ENCODE results near the gene SUMO2.

GRCh38 chr17:75173526-75173925, 9.2 kb downstream of the SUMO2 start:
- TF ChIP-seq EZH2 (IDR thresholded peaks at IDR 0.05; ENCODE audit: borderline replicate concordance) (no peak), CTCF (IDR thresholded peaks at IDR 0.05; ENCODE audit: poor library complexity) (no peak)

Measured in hepatocyte (in vitro differentiated cells).